Left kidney (tissue), 2 donors: ENCODE measurements around the gene GRIN2A. TPM values are rescaled to one million over a fixed set of nuclear protein-coding genes. Genes with fewer than 3 reads are reported as not detected.

Source experiments
- DNase-seq: peaks from one replicate; pipeline ENCODE4 v3.0.0-alpha.2; 2013
- polyA plus RNA-seq: library from polyadenylated mRNA; unstranded; fragments of 120-200 nt; gene quantifications from one replicate; pipeline ENCODE4 v1.2.1, GENCODE V29; 2013; ENCODE audit not compliant: insufficient read length

The GRIN2A gene
- polyA plus RNA-seq, 1 donor = 9.2 TPM

DNA sequence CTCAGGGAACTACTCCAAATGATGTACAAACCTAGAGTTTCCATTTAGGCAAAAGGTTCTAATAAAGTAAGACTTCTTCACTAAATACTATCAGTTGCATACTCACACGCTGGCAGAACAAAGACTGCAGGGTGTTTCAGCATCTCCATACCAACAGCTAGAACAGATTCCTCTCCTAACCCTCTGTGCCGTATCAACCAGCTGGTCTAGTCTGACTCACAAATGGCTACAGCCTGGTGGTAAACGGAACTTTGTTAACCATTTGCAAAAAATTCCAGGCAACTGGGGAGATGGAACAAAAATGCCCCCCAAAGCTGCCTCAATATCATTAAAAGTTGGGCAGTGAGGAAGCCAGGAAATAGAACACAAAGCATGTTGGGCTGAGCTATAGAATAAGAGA, 217.1 kb downstream of the GRIN2A start:
- DNase-seq = no peak

DNA sequence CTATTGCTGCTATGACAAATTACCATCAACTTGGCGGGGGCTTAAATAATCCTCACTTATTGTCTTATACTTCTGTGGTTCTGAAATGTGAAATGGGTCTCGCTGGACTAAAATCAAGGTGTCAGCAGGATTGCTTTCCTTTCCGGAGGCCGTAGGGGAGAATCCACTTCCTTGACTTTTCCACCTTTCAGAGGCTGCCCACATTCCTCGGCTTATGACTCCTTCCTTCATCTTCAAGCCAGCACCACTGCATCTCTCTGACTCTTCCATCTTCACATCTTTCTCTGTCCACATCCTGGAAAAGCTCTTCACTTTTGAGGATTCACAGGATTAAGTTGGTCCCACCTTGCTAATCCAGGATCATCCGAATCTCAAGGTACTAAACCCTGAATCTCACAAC, 217.8 kb downstream of the GRIN2A start:
- no peak for DNase-seq

DNA sequence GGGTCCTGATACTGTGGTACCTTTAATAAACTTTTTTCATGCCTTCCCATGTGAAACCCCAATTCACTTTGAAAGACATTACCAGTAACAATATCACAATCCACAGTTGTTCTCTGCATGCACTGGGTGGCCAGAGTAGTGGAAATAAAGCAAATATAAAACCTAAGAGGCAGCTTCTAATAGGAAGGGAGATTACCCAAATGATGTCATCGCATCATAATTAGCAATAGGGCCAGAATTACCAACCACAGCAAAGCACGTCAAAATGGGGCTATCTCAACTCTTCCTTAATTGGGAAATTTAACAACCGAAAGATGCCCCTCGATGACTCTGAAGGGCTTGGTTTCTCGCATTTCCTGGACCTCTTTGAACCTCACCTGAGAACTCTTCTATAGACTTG, 224.8 kb downstream of the GRIN2A start:
- no peak for DNase-seq

DNA sequence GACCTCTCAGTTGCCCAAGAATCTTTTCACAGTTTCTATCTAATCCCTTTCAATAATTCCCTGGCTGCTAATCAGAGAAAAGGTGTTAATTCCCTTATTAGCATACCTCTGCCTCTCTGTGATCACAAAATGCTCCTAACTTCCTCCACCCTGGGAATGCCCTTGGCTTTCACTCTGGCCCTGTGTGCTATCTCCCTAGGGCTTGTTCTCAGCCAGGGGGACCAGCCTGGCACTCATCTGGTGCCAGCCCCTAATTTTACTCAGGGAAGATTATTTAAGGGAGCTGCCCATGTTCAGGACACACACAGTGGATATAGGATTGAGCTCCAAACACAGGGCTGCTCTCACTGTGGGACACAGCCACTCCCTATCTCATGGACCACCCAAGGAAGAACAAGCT, 225.2 kb downstream of the GRIN2A start:
- DNase-seq = no peak

- DNase-seq = no peak
These were observed 226.6 kb downstream of the GRIN2A start for GRCh38 chr16:9955677-9956076.

DNA sequence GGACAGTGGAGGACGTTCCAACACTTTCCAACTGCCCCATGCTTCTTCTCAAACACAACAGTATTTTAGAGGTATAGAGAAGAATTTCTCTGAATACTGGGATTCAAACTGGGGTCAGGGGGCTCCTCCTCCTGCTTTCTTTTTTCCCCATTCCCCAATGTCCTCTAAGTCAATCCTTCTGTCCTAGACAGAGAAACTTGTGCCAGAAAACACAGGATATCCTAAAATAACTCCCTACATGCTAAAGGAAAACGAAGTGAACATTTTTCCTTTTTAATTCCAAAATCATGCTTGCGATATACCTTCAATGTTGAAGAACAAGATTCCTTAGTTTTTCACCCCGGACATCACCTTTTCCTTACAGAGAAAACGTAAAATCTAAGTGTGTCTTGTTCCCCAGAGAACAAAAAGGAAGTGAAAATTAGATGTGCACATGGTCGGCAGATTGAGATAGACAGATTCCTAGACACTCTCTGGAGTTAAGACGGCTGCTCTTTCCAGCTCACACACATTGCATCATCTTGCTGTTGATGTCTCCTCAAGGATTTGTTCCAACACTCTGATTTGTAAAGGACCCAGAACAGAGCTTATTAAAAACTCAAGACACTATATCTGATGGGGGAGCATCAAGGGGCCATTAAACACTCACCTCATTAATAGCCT, 228.2 kb downstream of the GRIN2A start:
- DNase-seq = no peak

GRCh38 chr16:9950658-9951057, 231.6 kb downstream of the GRIN2A start:
- DNase-seq = no peak

GRCh38 chr16:9949396-9949795, 232.8 kb downstream of the GRIN2A start:
- no peak for DNase-seq

- DNase-seq = no peak
These were observed 233.3 kb downstream of the GRIN2A start for GRCh38 chr16:9948933-9949332.

- no peak for DNase-seq
These were observed 236.1 kb downstream of the GRIN2A start for GRCh38 chr16:9946022-9946720.

GRCh38 chr16:9943121-9943520, 239.1 kb downstream of the GRIN2A start:
- no peak for DNase-seq

- no peak for DNase-seq
These were observed 241.0 kb downstream of the GRIN2A start for GRCh38 chr16:9941245-9941644.

DNA sequence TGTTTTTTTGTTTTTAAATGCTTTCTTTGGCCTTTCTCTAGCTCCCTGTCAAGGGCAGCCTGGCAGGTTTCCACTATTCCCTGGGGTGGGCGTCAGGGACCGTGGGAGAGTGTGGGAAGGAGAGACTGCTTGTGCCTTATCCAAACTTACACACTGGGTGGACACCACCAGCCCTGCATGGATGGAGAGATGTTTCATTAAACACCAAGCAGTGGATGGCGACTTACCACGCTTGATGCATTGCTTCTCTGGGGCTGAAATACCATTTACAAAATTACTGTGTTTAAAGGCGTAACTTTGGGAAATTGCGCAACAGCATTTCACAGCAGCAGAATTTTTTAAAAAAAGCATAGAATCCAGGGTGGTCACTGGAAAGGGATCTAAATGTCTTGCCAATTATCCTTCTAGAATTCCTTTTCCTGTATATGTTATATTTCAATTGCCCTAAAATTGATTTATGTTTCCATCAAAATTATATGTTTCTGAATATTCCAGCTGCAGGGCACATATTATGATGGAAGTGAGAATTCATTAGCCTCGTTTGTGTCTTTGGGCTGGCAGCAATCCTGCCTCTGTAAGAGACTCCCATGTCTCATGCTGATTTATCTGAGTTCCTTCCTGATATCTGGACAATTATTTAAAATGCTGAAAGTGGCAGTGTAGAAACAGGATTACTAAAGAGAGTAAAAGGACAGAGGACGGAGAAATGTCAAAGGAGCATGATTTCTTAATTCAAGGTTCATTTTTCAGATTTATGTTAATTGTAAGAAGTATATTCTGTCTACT, 247.3 kb downstream of the GRIN2A start:
- no peak for DNase-seq

- DNase-seq = no peak
These were observed 249.1 kb downstream of the GRIN2A start for GRCh38 chr16:9932919-9933653.

DNA sequence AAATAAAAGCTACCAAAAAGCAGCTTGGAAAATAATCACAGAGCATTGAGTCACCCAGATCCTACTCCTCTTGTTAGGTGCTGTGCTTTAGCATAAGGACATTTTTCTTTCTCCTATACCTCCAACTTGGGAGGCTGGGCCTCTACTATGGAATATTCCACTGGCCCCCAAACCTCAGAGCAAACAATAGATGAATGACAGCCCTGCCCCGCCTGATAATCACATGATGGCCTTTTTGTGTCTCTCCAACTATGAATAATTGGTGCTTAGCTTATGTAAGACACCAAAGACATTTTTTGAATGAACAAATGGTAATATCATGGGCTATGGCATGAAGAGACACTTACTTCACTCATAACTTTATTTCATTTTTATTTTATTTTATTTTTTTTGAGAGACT, 250.2 kb downstream of the GRIN2A start:
- DNase-seq = no peak

GRCh38 chr16:9929836-9930235, 252.4 kb downstream of the GRIN2A start:
- no peak for DNase-seq

- no peak for DNase-seq
These were observed 252.9 kb downstream of the GRIN2A start for GRCh38 chr16:9929313-9929712.

DNA sequence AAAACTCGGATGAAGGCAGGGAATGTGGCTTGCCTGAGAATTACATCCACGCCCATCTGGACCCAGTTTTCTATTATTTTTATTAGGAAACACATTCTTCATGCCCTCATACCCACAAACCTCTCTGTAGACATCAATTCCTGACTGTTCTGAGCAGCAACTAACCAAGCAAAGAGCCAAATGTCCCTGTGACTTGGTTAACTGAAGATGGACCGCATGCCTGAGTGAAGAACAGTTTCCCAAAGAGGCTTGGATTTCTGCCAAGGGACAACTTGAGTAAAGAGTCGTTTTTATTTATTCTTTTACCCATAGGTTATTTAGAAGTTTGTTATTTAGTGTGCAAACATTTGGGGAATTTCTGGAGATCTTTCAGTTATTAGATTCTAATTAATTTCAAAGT, 259.8 kb downstream of the GRIN2A start:
- DNase-seq = peak; percentile 27

GRCh38 chr16:9921997-9922396, 260.2 kb downstream of the GRIN2A start:
- no peak for DNase-seq

GRCh38 chr16:9919460-9919859, 262.8 kb downstream of the GRIN2A start:
- DNase-seq = no peak

- no peak for DNase-seq
These were observed 264.5 kb downstream of the GRIN2A start for GRCh38 chr16:9917691-9918090.

GRCh38 chr16:9913604-9914326, 268.5 kb downstream of the GRIN2A start:
- DNase-seq = no peak
